ENCODE results near the gene METTL21C. TPM values are rescaled to one million over a fixed set of nuclear protein-coding genes. Genes with fewer than 3 reads are reported as not detected.
A peak's percentile ranks its signal among the peaks of the same experiment; 100 is the strongest.

The METTL21C gene
- 1 to 10 TPM in 1 of 4 donors, under 1 TPM in 2, not detected in 1; 0.50 to 1.1 (median 0.85) TPM for polyA plus RNA-seq (ENCODE audit: insufficient read length in 4 of 4)

DNA sequence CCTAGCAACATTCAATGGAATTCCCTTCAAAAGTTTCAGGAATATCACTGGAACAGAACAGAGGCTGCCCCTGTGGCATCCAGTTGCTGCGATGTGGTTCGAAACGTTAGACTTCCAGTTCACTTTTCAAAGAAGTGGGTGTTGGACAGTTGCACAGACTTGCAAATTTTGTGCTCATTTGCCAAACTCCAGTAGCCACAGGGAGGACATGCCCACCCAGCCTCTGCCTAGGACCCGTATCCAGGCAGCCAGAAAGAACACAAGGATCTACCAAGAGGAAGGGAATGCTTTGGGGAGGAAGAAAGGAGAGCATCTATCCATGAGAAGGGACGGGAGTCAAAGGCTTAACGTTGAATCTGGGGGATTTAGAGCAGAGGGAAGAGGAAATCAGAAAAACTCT lies at the start of gene METTL21C:
Gene METTL21C (minus strand): TSS at position 108 of the 400 bp plus-strand sequence. CDS start 546 bp downstream, outside the sequence.
- DNase-seq (ENCODE audit: low read depth in 4 of 4, low spot score in 3 of 4): no peak

DNA sequence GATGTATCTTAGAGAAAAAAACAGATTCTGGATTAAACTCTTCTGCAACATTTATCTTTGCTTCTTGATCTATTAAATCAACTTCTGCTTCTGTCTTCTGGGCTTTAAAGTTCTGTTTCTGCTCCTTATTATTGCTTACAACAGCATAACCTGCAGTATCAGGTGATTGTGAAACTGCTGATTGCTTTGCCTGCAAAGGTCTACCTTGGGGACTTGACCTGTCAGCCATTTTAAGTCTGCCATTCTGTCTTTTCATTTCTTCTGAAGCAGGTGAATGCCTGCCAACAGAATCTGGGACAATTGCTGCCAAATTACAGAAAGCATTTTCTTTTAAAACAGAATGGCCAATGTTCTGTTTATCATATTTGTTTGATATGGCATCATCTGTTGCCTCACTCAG lies 47.7 kb upstream of the METTL21C start:
- no peak for DNase-seq (ENCODE audit: low read depth in 4 of 4, low spot score in 3 of 4)

DNA sequence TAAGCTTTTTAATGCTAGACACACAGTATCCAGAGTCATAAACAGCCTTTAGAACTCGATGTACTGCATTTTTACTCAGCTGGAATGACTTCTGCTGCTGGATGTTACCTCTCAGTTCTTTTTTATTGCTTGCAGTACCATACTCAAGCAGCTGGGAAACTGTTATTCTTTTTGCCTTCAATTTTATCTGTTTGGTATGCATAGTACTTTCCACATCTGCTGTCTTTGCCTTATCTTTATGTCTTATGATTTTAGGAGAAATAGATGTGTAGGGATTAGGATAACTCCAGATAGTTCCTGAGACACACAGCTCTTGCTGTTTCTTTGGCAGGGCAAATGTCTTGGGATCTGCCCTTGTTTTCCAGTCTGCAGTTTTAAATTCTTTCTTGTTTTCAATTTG lies 47.3 kb upstream of the METTL21C start:
- DNase-seq (ENCODE audit: low read depth in 4 of 4, low spot score in 3 of 4): no peak

DNA sequence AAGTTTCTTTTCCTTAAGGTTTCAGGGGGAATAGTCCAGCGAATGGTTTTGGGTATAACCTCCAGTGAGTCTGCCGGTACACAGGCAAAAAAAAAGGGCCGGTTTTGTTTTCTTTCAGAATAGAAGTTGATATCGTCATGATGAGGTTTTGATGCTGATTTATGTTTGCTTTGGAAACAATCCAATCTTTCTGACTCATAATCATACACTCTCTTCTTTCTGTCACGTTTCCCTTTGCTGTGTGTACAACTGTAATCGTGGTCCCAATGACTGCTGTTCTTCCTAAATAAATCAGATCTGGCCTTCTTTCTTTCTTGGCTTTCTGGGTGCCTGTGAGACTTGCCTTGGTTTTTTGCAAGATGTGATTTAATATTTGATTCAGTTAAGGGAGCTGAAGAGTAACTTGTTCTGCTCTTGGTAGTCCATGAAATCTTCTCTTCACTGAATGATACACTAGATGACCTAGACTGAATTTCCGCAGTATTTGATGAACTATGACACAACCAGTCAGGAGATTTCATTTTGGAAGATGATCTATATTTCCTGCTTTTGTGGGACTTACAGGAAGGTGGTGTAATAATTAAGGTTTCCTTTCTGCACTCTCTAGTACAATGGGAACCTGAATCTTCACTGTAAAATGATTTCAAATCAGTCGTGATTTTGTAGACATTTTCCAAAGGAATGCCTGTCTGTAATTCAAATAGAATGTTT lies 34.9 kb upstream of the METTL21C start:
- DNase-seq (ENCODE audit: low read depth in 4 of 4, low spot score in 3 of 4): no peak

DNA sequence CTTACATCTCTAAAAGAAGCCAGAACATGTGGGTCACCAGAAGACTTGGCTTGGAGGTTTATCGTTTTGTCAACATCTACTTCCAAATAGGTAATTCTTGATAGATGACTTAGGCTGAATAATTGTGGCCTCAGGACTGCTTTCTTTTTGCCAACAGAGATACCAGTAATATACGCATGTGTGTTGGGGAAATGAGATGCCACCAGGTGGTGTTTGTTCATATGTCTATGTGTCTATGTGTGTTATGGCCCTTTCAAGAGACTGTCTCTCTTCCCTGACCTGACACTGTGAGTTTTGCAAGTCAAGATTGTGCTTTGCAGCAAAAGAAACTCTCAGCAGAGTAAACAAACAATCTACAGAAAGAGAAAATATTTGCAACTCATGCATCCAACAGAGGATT lies 31.6 kb upstream of the METTL21C start:
- no peak for DNase-seq (ENCODE audit: low read depth in 4 of 4, low spot score in 3 of 4)

DNA sequence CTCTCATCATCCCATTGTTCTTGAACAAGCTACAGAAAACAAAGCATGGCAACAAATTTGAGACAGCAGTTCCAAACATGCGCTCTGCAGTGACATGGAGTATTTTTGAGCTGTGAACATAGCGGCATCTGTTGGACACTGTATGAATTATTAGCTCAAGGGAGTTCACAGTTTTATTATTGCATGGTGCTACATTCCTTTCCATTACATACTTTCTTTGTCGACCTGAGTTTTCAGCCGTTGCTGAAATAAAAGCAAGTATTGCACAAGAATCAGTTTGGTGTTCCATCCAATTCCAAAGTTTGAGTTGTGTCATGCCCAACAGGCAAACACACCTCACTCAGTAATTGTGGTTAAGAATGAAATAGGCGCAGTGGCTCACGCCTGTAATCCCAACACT lies 30.1 kb upstream of the METTL21C start:
- peak in 2 of 4 donors; percentile 24 for DNase-seq (ENCODE audit: low read depth in 4 of 4, low spot score in 3 of 4)

DNA sequence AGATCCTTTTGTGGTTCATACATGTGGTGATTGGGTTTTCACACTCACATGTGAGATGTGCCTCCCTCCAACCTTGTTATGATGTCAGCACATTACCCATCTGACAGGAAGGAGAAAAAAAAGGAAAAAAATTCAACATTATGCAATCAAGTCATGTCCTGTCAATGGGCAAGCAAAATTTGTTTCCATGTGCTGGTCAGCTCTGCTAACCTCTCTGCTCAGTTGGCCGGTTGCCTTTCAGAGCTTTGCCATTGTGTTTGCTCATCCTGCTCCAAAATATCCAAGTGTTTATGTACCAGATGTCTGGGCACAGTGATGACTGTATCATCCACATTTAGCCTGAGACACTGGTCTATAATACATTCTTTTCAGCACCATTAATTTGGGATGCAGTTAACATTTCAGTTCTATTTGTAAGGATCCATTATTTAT lies 27.0 kb upstream of the METTL21C start:
- DNase-seq (ENCODE audit: low read depth in 4 of 4, low spot score in 3 of 4): no peak

DNA sequence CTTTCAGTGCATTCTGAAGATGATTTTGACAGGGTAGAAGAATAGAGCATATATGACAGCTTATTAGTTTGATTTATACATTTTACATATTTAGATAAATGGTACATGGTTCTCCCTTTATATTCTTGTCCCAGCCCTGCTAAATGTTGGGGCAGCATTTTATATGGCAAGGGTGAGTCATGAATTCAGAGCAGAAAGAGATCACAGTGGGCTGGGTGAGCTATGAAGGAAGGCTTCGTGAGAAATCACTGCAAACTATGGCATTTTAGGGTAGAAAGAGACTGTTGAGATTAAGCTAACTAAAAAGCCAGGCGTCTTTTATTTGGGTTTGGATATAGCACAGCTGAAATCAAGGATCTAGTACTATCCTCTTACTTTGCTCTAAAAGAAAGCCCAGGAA lies 23.9 kb upstream of the METTL21C start:
- DNase-seq (ENCODE audit: low read depth in 4 of 4, low spot score in 3 of 4): no peak

DNA sequence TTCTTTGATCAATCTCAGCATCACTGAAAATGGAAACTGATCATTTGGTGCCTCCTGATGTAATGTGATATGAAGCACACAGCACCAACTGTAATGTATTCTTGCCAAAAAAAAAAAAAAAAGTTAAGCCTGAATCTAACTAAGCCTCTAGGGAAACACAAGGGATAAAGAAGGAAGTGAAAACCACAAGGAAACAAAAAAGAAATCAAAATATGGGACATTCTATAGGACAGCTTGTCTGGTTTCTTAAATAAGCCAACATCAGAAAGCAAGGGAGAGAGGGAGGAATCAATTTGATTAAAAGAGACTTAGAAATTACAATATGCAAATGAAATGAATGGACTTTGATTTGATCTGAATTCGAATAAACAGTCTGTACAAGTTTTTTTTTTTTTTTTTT lies 20.6 kb upstream of the METTL21C start:
- no peak for DNase-seq (ENCODE audit: low read depth in 4 of 4, low spot score in 3 of 4)

DNA sequence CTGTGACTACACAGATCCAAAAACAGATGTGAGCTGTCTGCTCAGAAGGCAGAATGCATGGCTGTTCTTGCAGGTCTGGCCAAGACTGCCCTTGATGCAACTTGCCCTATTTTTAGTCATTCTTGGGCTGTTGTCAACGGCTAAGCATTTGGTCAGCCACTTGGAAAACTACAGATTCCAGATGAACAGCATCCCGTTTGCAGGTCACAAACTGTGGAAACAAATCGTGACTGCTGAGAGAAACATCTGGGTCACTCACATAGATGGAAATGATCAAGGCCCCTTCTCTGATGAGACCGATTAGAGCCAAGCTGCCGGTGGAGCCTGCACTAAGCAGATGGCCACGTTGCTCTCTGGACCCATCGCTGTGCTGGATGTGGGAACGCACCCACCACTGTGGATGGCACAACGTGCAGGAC lies 15.4 kb upstream of the METTL21C start:
- DNase-seq (ENCODE audit: low read depth in 4 of 4, low spot score in 3 of 4): no peak

DNA sequence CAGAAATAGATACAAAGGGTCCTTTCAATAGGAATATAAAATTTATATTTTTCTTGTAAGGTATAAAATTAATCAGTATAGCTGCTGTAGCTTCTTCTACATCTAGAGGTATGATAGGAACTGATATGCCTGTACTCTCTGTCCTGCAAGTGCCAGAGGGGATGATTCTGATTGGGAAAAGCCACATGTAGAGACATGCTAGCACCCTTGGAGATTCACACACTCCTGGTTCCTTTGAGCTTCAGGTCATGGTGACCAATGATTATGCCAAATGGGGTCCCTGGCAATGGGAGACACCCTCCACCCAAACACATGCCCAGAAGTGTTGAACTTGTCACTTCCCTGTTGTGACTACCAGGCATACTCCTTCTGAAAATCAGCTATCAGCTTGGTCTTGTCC lies 14.7 kb upstream of the METTL21C start:
- no peak for DNase-seq (ENCODE audit: low read depth in 4 of 4, low spot score in 3 of 4)

DNA sequence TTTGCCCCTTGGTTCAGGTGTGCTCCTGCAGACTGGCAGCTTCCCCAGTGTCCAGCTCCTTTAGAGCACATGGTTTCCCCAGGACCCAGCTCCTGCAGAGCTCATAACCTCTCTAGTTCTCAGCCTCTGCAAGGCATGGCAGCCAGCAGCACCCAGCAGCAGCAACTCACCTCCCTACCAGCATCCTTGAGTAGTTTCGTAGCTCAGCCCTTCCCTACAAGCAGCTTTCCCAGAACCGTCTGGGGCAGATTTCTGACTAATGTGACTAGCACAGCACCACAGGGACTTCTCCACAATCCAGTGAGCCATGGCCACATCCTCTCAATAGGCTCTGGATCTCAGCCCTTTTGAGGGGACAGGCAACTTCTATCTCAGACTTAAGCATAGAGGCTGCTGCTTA lies 14.1 kb upstream of the METTL21C start:
- no peak for DNase-seq (ENCODE audit: low read depth in 4 of 4, low spot score in 3 of 4)

DNA sequence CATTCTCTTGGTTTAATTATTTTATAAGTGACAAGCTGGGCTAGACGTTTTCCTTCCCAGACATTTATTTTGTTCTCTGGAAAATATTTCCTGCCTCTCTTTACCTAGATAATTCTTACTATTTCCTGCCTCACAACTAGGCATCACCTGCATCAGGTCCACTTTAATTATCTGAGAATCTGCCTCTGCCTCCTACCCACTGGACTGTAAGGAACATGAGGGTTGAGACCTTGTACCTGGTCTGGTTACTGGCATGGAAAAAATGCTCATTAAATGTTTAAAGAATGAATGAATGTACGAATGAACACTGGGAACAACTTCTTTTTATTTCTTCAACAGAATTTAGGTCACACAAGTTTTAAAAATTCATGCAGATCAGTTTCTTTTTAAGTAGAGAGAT lies 13.4 kb upstream of the METTL21C start:
- no peak for DNase-seq (ENCODE audit: low read depth in 4 of 4, low spot score in 3 of 4)

DNA sequence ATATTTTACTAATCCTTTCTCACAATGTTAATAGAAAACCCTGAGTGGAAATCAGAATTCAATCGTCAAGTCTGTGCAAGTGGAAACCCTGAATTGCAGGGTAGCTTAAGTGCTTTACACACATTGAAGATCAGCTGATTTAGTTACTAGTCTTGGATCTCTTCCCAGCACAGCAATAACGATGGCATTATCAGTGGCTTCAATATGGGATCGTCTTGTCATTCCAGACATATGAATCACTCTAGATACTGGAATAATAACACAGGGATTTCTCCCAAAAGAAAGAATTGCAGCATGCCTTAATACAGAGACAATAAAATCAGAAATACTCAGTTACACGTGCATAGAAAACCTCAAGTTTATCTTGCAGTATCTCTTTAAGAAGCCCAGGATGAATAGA lies 12.6 kb upstream of the METTL21C start:
- no peak for DNase-seq (ENCODE audit: low read depth in 4 of 4, low spot score in 3 of 4)

DNA sequence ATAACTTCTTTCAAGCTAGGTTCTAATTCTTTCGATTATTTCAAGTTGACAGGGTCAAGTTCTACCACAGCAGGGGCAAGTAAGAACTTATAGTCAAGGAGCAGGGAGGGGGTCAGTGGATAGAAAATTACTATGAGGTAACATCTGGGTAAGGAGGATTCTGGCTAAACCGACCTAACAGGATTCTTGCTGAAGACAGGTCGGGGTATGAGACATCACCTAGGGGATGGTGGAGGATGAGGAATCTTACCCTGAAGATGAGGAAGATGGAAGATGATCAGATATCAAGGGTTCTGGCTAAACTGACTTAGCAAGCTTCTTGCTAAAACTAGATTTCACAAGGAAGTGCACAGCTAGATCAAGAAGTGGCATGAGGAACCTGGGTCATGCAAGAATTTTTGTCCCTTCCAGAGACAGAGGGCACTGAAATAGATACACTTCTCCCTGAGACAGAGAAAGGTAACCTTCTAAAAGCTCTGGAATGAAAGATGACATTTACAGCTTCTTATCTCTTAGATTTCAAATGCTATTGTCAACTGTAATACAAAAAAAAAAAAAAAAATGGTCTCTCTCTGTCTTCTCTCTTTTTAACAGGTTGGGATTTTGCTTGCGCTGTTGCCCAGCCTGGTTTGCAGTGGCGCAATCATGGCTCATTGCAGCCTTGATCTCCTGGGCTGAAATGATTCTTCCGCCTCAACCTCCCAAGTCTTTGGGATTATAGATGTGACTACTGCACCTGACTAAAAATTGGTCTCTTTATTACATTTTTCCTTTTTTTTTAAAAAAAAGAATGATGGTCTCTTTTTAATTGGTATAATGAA lies 9.6 kb upstream of the METTL21C start:
- no peak for DNase-seq (ENCODE audit: low read depth in 4 of 4, low spot score in 3 of 4)

DNA sequence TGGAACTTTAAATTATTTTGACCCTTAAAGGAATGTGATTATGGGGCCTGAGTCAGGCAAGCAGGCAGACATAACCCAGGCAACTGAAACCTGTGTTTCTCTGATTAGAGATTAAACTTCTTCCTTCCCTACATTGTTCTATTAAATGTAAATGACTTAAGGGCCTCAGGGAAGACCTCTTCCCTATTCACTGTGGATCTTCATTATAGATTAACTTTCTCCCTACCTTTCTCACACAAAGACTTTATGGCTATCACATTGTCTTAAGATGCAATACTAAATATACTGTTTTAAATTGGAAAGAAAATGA lies 8.8 kb upstream of the METTL21C start:
- no peak for DNase-seq (ENCODE audit: low read depth in 4 of 4, low spot score in 3 of 4)

DNA sequence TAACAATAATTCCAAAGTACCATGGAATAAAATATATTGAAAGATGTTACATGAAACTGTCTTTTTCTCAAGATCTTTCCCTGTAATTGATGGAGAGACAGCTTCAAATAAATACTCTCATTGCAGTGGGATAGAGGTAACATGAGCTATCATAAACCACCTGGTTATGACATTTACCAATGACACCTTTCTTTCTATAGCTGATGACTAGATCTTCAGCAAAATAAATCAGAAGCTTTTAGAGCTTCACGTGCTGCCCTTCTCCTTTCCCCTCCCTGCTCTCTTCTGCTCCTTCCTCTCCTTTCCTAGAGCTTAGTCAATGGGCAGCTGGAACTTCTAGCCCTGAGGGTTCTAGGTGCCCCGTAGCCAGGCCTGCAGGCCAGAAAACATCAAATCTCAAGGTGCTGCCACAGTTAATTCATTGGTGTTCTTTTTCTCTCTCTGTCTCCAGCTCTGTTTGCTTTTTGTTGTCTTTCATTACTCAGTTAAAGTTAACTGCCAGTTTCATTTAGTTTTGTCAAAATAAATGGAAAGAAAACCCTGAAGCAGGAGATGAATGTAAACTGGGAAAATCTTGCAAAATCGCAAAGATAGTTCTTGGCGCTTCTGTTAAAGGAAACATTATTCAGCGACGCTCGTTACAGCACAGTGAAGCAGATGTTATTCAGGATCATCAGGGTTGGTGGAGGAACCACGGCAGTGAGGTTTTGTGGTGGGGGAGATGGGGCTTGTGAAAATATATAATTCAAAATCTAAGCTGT lies 8.3 kb upstream of the METTL21C start:
- DNase-seq (ENCODE audit: low read depth in 4 of 4, low spot score in 3 of 4): no peak

DNA sequence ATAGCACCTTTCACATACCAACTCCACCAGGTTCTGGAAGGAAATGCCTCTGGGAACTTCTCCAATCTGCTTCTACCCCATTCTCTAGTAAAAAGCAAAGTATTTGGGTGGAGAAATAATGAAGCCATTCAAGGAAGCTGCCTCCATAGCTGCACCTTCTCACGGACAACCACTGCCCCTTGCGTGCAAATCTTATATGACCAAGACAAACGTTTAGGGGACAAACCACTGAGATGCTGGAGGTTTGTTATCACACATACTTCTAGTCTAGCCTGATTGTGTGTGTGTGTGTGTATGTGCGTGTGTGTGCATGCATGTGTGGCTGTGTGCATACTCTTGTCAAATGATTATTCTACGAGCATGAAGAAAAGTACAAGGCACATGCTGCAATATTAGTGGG lies 6.5 kb upstream of the METTL21C start:
- no peak for DNase-seq (ENCODE audit: low read depth in 4 of 4, low spot score in 3 of 4)

DNA sequence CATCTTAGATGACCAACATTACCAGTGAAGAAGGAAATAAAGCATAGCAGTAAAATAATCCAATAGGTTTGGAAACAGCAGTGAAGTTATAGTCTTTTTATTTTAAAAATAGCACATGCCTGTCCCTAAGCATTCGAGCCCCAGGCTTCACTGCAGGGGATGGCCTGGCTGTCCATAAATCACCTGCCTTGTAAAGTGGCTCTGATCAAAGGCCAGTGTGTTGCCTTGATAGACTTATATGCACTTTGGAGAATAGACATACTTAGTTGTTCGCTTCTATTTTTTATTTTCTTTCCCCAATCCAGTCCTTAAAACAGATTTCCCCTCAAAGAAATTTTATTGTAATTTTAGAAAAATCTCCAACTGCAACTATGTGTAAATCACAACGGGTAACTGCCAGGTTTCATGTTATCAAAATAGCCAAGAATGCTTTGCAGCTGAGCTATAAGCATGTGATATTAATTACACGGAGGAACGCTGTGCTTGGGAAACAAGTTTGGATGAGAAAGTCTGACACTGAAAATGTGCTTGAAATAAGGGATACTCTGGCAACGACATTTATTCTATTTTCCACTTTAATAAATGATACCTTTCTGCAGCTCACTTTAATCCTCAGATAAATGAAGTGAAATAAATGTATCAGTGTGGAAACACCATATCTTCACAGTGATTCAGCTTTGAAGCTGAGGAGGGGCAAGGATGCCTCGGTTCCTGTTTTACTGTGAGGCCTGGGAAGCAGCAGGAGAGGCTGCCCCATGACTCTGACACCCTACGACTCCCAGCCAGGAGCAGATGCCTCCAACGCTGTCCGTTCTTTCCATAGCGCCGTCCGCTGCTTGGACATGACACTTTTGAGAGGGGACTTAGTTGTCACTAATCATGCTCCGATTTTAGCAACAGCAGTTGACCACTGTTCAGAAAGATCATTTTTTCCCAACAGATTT lies 5.5 kb upstream of the METTL21C start:
- DNase-seq (ENCODE audit: low read depth in 4 of 4, low spot score in 3 of 4): no peak

DNA sequence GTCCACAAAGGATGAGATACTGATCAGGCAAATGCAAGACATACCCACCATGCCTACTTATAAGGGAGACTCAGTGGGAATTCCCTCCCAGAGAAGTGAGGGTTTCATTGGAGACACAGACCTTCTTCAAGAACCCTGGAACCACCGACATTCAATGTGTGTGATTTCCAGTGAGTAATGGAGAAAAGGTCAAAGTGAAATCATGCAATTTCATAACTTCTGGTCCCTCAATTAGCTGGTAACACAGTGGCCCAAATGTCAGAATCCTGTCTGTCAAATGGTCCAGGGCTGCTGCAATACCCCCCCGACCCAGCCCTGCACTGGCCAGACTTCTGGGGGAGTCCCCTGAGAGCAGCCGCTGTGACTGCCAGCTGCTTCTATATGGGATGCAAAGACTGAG lies 4.7 kb upstream of the METTL21C start:
- no peak for DNase-seq (ENCODE audit: low read depth in 4 of 4, low spot score in 3 of 4)

Measured in left renal pelvis (tissue), 4 donors.